ENCODE data around the gene CTU2. TPM values are rescaled to one million over a fixed set of nuclear protein-coding genes. Genes with fewer than 3 reads are reported as not detected.

CTU2 gene
- total RNA-seq, 2 donors from 2014 or later, result 15.0 to 19.1 TPM

GRCh38 chr16:88759976-88760350, 53.7 kb downstream of the CTU2 start:
- H3K4me1 ChIP-seq (replicated peaks), result peaks cover 61% of the 10 kb centered on the region
- 87% methylated on average over 17 of the region's 22 CpGs for WGBS
- H3K27ac ChIP-seq, result peak overlapping the region; percentile 87 to 95

GRCh38 chr16:88760424-88761142, 54.3 kb downstream of the CTU2 start:
- Histone ChIP-seq H3K4me3 (no peak overlapping the region), H3K27ac (peak overlapping the region; percentile 87 to 95), H3K4me1 (replicated peaks) (peaks cover 61% of the 10 kb centered on the region), H3K36me3 (no peaks in the 10 kb centered on the region), H3K27me3 (replicated peaks; ENCODE audit: insufficient read depth) (no peaks in the 10 kb centered on the region), H3K9me3 (no peaks in the 10 kb centered on the region)
- peak; percentile 81 for TF ChIP-seq POLR2AphosphoS5 (IDR thresholded peaks at IDR 0.05)
- no peak for TF ChIP-seq POLR2A (IDR thresholded peaks at IDR 0.05)
- TF ChIP-seq CTCF (IDR thresholded peaks at IDR 0.05), result peak in 2 of 4 experiments; percentile 4 to 16
- intact Hi-C loops (cut with DNase I), result no loop called here
- WGBS, result 44% methylated on average over 20 of the region's 24 CpGs
- peak; percentile 84 for DNase-seq (ENCODE audit: low spot score)

More at GRCh38 chr16:88759976-88760350, 53.7 kb downstream of the CTU2 start:
- no peaks in the 10 kb centered on the region for H3K36me3 ChIP-seq
- no peak overlapping the region for H3K4me3 ChIP-seq
- DNase-seq (ENCODE audit: low spot score), result no peak
- H3K27me3 ChIP-seq (replicated peaks; ENCODE audit: insufficient read depth), result no peaks in the 10 kb centered on the region
- no peaks in the 10 kb centered on the region for H3K9me3 ChIP-seq
- intact Hi-C loops (cut with DNase I), result no loop called here
- TF ChIP-seq CTCF (IDR thresholded peaks at IDR 0.05) (no peak), POLR2A (IDR thresholded peaks at IDR 0.05) (no peak), POLR2AphosphoS5 (IDR thresholded peaks at IDR 0.05) (no peak)

DNA sequence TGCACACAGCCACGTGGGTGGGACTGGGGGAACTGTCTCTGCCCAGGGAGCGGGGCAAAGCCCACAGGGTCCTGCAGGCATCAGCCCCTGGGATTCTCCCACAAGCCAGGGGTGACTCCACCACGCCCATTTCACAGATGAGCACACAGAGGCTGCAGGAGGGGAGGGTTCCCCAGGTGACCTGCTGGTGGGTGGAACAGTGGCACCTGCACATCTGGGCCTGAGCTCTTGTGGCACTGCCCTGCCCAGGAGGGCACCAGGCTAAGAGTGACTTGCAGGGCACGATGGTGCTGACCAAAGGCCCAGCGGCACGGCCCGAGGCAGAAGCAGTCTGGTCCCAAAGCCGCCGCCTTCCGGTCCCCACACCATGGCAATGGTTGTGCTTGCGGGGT, 54.8 kb downstream of the CTU2 start:
- 82% methylated on average over 11 of the region's 11 CpGs for WGBS

DNA sequence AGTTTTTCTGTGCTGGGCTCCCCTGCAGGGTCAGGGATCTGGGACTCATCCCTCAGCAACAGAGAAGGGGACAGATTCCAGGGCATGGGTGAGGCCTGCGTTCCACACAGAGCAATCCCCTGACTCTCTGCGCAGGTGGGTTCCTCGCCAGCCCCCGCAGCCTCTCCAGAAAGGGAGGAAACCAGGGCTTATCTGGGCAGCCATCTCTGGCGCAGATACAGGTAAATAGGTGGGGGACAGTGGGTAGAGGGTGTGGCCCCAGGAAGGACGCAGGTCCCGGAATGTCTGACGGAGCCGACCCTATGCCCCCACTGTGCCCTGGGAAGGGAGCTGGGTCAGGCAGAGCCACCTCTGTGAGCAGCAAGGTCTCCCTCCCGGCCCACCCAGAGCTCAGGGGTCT, 55.5 kb downstream of the CTU2 start:
- peak; percentile 43 for DNase-seq (ENCODE audit: low spot score)
- Histone ChIP-seq H3K9me3 (no peaks in the 10 kb centered on the region), H3K27me3 (replicated peaks; ENCODE audit: insufficient read depth) (no peaks in the 10 kb centered on the region), H3K36me3 (no peaks in the 10 kb centered on the region), H3K4me1 (replicated peaks) (peaks cover 61% of the 10 kb centered on the region), H3K4me3 (no peak overlapping the region), H3K27ac (peak overlapping the region; percentile 87 to 95)
- TF ChIP-seq POLR2AphosphoS5 (IDR thresholded peaks at IDR 0.05) (peak; percentile 27), POLR2A (IDR thresholded peaks at IDR 0.05) (no peak), CTCF (IDR thresholded peaks at IDR 0.05) (no peak)
- 34% methylated on average over 8 of the region's 10 CpGs for WGBS
- intact Hi-C loops (cut with DNase I), result no loop called here

More for the DNA sequence above, 54.8 kb downstream of the CTU2 start:
- H3K4me1 ChIP-seq (replicated peaks), result peaks cover 61% of the 10 kb centered on the region
- no peaks in the 10 kb centered on the region for H3K9me3 ChIP-seq
- no peak for TF ChIP-seq CTCF (IDR thresholded peaks at IDR 0.05)
- TF ChIP-seq POLR2A (IDR thresholded peaks at IDR 0.05), result no peak
- TF ChIP-seq POLR2AphosphoS5 (IDR thresholded peaks at IDR 0.05), result no peak
- DNase-seq (ENCODE audit: low spot score), result no peak
- no peak overlapping the region for H3K4me3 ChIP-seq
- H3K36me3 ChIP-seq, result no peaks in the 10 kb centered on the region
- H3K27me3 ChIP-seq (replicated peaks; ENCODE audit: insufficient read depth), result no peaks in the 10 kb centered on the region
- peak overlapping the region; percentile 87 to 95 for H3K27ac ChIP-seq
- intact Hi-C loops (cut with DNase I), result no loop called here
